Parathyroid adenoma (tissue), 2 donors: ENCODE measurements around the gene CACNA1S.
A peak's percentile ranks its signal among the peaks of the same experiment; 100 is the strongest.

ENCODE experiments used
- H2AFZ ChIP-seq: fragments of 300-600 bp; sonication (generic); one replicate; pipeline ENCODE4 v1.7.0; 2017; ENCODE audit warnings: antibody characterized with exemption, mild to moderate bottlenecking
- H3K27ac ChIP-seq: fragments of 300-600 bp; sonication (generic); one replicate; pipeline ENCODE4 v1.7.0; 2017
- H3K27me3 ChIP-seq: fragments of 300-600 bp; sonication (generic); one replicate; pipeline ENCODE4 v1.7.0; 2017; ENCODE audit warnings: low read length; ENCODE audit not compliant: control insufficient read depth, insufficient read depth
- H3K36me3 ChIP-seq: fragments of 300-600 bp; sonication (generic); one replicate; pipeline ENCODE4 v1.7.0; 2017; ENCODE audit warnings: low read length; ENCODE audit not compliant: control insufficient read depth, insufficient read depth
- H3K4me1 ChIP-seq: fragments of 300-600 bp; sonication (generic); one replicate; pipeline ENCODE4 v1.7.0; 2017; ENCODE audit warnings: control low read depth
- H3K4me2 ChIP-seq: fragments of 300-600 bp; sonication (generic); one replicate; pipeline ENCODE4 v1.7.0; 2017; ENCODE audit warnings: low read length
- H3K4me3 ChIP-seq: fragments of 300-600 bp; sonication (generic); one replicate; pipeline ENCODE4 v1.7.0; 2017; ENCODE audit warnings: low read depth, low read length
- H3K79me2 ChIP-seq: fragments of 300-600 bp; sonication (generic); one replicate; pipeline ENCODE4 v1.7.0; 2017; ENCODE audit warnings: control low read depth
- H3K9ac ChIP-seq: fragments of 300-600 bp; sonication (generic); one replicate; pipeline ENCODE4 v1.7.0; 2017; ENCODE audit warnings: mild to moderate bottlenecking
- H3K9me3 ChIP-seq: fragments of 300-600 bp; sonication (generic); one replicate; pipeline ENCODE4 v1.7.0; 2017; ENCODE audit warnings: low read length; ENCODE audit not compliant: control insufficient read depth
- TF ChIP-seq, protein P1 (sequence below): fragments of 300-600 bp; sonication (generic); IDR thresholded peaks from one replicate; pipeline ENCODE4 v1.7.0; 2017; ENCODE audit warnings: antibody characterized with exemption, mild to moderate bottlenecking
- donor health status: primary hyperparathyroidism.

CACNA1S gene

DNA sequence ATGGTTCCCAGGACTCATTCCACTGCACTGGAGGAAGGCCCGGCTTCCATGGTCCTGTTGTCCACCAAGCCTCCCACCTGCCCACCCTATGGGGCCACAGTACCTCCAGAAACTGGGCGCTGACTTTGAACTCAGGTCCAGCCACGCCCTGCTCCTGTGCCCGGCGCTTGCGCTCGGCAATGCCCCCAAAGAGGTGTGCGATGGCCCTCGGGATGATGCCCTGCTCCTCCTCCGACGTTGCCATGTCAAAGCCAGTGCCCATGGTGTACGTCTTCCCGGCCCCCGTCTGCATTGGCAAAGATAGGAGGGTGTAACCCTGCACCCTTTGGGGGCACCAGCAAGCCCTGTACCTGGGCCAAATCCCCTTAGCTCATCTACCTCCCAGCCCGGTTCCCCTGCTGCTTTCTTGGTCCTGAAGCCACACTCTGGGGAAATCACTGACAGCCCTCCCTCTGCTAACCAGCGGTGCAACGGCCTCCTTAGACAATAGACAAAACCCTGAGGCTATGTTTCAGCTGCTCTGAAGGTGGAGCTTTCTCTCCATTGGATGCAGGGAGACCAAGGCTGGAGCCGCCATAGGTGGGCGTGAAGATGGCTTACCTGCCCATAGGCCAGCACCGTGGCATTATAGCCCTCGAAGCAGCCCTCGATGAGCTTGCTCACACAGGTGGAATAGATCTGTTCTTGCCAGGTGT lies 103.4 kb downstream of the CACNA1S start:
- Histone ChIP-seq H3K4me3 (no peak overlapping the region), H3K27me3 (no peaks in the 10 kb centered on the region), H3K27ac (peak overlapping the region; percentile 11), H3K9me3 (no peaks in the 10 kb centered on the region), H3K79me2 (peaks cover 18% of the 10 kb centered on the region), H3K4me1 (peaks cover 38% of the 10 kb centered on the region), H3K36me3 (no peaks in the 10 kb centered on the region), H2AFZ (no peak overlapping the region), H3K9ac (no peak overlapping the region), H3K4me2 (no peak overlapping the region)
- TF ChIP-seq, protein P1, sequence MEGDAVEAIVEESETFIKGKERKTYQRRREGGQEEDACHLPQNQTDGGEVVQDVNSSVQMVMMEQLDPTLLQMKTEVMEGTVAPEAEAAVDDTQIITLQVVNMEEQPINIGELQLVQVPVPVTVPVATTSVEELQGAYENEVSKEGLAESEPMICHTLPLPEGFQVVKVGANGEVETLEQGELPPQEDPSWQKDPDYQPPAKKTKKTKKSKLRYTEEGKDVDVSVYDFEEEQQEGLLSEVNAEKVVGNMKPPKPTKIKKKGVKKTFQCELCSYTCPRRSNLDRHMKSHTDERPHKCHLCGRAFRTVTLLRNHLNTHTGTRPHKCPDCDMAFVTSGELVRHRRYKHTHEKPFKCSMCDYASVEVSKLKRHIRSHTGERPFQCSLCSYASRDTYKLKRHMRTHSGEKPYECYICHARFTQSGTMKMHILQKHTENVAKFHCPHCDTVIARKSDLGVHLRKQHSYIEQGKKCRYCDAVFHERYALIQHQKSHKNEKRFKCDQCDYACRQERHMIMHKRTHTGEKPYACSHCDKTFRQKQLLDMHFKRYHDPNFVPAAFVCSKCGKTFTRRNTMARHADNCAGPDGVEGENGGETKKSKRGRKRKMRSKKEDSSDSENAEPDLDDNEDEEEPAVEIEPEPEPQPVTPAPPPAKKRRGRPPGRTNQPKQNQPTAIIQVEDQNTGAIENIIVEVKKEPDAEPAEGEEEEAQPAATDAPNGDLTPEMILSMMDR: no peak

DNA sequence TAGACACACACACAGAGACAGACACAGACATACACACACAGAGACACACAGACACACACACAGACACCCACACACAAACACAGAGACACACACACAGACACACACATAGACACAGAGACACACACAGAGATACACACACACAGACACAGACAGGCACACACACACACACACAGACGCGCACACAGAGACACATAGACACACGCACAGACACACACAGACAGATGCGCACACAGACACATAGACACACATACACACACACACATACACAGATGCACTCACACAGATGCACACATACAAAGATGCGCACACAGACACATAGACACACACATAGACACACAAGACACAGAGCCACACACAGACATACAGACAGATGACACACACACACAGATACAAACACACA lies 104.7 kb downstream of the CACNA1S start:
- no peak overlapping the region for H3K9ac ChIP-seq

DNA sequence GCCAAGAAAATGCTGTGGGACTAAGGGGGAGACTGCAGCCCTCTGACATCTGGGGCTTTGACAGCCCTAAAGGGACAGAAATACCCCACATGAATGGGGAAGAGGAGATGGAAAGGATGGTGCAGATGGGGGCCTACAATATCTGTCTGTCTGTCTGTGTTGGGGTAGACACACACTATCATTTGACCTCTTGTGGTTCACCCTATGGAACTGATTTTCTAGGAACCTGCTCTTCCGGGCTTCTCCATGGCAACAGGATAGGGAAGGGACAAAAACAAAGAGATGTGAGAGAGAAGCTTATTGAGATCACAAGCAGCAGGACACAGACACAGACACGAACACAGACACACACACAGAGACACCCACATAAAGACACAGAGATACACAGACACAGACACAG lies 105.8 kb downstream of the CACNA1S start:
- Histone ChIP-seq H3K36me3 (no peaks in the 10 kb centered on the region), H2AFZ (no peak overlapping the region), H3K4me1 (peaks cover 22% of the 10 kb centered on the region), H3K79me2 (peaks cover 18% of the 10 kb centered on the region), H3K9me3 (no peaks in the 10 kb centered on the region), H3K27me3 (no peaks in the 10 kb centered on the region), H3K4me2 (no peak overlapping the region), H3K27ac (no peak overlapping the region), H3K9ac (no peak overlapping the region), H3K4me3 (no peak overlapping the region)
- TF ChIP-seq, protein P1: no peak

More for the DNA sequence above, 104.7 kb downstream of the CACNA1S start:
- H3K9me3 ChIP-seq: no peaks in the 10 kb centered on the region
- H3K79me2 ChIP-seq: peaks cover 18% of the 10 kb centered on the region
- no peaks in the 10 kb centered on the region for H3K36me3 ChIP-seq
- H3K4me2 ChIP-seq: no peak overlapping the region
- TF ChIP-seq, protein P1: no peak
- H2AFZ ChIP-seq: no peak overlapping the region
- H3K4me3 ChIP-seq: no peak overlapping the region
- H3K27me3 ChIP-seq: no peaks in the 10 kb centered on the region
- peaks cover 27% of the 10 kb centered on the region for H3K4me1 ChIP-seq
- H3K27ac ChIP-seq: no peak overlapping the region

DNA sequence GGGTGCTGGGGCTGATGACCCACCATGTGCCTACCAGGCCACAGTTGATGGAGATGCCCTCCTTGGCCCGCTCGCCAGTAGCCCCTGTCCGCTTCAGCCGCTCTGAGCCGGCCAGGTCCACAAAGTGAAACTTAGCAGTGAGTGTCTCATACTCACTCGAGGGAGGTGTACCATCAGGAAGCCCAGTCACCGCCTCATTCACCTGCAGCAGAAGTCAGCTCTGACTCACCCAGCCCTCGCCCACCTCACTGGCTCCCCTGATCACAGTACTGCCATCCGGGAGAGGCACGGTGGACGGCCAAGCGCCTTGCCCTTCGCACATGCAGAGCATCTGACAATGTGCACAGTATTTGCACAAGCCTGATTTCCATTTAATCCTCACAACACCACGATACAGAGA lies 107.5 kb downstream of the CACNA1S start:
- Histone ChIP-seq H3K27ac (no peak overlapping the region), H3K27me3 (no peaks in the 10 kb centered on the region), H3K4me1 (peaks cover 5% of the 10 kb centered on the region), H3K79me2 (peaks cover 20% of the 10 kb centered on the region), H2AFZ (no peak overlapping the region), H3K9ac (no peak overlapping the region), H3K4me2 (no peak overlapping the region), H3K4me3 (no peak overlapping the region), H3K36me3 (no peaks in the 10 kb centered on the region), H3K9me3 (no peaks in the 10 kb centered on the region)
- TF ChIP-seq, protein P1: no peak

DNA sequence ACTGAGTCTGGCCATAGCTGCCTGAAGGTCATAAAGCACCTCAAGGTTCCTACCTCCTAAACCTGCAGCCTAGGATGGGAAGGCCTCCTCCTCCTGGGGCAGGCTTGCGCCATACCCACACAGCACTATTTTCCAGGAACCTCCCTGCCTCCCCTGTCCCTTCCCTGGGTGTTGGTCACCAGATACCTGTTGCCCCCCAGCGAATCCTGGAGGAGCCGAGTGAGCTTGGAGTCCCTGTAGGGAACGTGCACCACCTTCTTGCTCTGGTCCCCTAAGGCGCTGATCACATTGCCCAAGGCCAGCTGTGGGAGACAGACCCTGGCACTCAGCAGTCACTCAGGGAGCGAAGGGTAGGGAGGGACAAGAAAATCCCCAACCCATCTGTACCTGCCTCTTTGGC lies 108.1 kb downstream of the CACNA1S start:
- peaks cover 3% of the 10 kb centered on the region for H3K4me1 ChIP-seq
- no peaks in the 10 kb centered on the region for H3K27me3 ChIP-seq
- no peak overlapping the region for H3K4me3 ChIP-seq
- no peak overlapping the region for H3K9ac ChIP-seq
- H3K79me2 ChIP-seq: peaks cover 21% of the 10 kb centered on the region
- H3K36me3 ChIP-seq: no peaks in the 10 kb centered on the region
- H3K27ac ChIP-seq: no peak overlapping the region
- no peaks in the 10 kb centered on the region for H3K9me3 ChIP-seq
- TF ChIP-seq, protein P1: no peak
- H2AFZ ChIP-seq: no peak overlapping the region
- H3K4me2 ChIP-seq: no peak overlapping the region
